Activated CD4-positive, alpha-beta T cell treated with anti-CD3 and anti-CD28 coated beads, Interleukin-2, Interleukin-4, amounts not matched to agents 100 ng/mL and 50 ng/mL, durations not matched to agents 16 hours and 8 hours (primary cell): ENCODE results near the gene STMN3.

ENCODE experiments used
- DNase-seq: peaks from one replicate; pipeline ENCODE4 v3.0.0-alpha.2; 2020; ENCODE audit warnings: low spot score

Gene STMN3

GRCh38 chr20:63692436-63693082 is 39.3 kb upstream of the STMN3 start:
- DNase-seq = no peak

GRCh38 chr20:63691711-63692435 is 38.6 kb upstream of the STMN3 start:
- no peak for DNase-seq

GRCh38 chr20:63690898-63691710 is 37.9 kb upstream of the STMN3 start:
- DNase-seq = no peak

DNA sequence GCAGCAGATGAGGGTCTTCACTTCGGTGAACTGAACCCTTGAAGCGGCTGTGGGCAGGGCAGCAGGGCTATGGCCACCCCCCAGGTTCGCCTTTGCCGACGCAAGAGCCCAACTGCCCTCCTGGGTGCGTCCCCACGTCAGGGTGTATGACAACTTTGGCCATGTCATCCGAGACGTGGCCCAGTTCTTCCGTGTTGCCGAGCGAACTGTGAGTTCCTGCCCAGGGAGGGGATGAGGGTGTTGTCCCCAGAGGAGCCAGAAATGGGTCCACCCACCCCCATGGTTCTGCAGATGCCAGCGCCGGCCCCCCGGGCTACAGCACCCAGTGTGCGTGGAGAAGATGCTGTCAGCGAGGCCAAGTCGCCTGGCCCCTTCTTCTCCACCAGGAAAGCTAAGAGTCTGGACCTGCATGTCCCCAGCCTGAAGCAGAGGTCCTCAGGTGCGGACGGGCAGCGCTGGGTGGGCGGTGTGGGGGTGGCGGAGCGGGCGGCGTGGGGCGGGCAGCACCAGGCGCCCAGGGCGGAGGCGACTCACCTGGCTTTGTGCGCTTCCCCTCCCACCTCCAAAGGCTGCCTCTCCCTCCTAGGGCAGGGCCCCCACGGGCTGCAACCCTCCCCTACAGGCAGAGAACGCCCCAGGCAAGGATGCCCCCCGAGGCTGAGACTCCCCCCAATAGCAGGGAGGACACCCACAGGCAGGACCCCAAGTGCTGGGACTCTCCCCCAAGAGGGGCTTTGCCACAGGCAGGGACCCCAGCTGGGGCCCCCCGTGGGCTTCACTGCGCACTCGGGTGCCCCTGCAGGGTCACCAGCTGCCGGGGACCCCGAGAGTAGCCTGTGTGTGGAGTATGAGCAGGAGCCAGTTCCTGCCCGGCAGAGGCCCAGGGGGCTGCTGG is 37.0 kb upstream of the STMN3 start:
- DNase-seq = no peak

GRCh38 chr20:63689046-63690002 is 36.1 kb upstream of the STMN3 start:
- DNase-seq = no peak

DNA sequence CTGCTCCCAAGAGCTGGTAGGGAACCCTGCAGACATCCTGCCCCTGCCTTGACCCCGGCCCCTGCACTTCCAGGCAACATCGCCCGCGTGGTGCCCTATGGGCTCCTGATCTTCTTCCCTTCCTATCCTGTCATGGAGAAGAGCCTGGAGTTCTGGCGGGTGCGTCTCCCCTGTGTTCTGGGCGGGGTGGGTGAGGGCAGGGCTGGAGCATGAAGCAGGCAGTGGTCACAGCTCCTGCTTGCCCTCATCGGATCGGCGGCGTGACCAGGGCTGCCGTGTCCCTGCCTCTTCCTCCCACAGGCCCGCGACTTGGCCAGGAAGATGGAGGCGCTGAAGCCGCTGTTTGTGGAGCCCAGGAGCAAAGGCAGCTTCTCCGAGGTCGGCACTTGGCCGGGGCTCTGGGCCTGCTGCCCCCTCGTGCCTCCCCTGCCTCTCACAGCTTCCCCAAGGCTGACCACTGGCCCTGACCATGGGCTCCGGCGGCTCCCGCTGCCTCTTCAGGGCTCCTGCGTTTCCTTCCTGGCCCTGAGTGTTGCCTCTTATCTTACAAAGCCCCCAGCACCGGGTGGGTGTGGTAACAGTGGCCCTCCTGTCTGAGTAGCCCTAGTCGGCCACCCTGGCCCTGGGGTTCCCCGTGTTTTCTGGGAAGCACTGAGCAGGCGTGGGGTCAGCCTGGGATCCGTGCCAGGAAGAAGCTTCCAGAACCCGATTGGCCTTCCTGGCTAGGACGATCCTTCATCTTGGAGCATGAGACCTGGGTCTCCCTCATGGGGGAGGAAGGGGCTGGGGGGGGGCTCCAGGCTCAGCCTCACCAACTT is 35.2 kb upstream of the STMN3 start:
- DNase-seq = no peak

DNA sequence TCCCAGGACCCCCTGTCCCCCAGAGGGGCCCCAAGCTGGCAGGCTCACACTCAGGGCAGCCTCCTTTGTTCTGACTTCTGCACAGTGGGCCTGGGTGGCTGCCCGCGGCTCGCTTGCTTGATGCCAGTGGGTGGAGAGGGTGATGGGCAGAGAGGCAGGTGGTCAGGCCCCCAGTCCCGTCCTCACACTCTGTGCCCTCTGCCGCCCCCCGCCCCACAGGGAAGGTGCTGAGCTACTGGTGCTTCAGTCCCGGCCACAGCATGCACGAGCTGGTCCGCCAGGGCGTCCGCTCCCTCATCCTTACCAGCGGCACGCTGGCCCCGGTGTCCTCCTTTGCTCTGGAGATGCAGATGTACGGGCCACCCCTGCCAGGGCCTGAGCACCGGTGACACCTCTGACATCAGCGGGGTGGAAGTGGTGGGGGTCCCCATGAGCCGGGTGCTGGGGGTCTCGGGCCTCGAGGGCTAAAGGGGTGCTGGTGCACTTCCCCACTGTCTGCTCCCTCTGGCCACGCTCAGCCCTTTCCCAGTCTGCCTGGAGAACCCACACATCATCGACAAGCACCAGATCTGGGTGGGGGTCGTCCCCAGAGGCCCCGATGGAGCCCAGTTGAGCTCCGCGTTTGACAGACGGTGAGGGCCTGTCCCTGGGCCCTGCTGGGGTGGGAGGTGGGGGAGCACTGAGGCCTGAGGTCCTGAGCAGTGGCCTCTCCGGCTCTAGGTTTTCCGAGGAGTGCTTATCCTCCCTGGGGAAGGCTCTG is 34.4 kb upstream of the STMN3 start:
- DNase-seq = no peak

- DNase-seq = no peak
Observed at GRCh38 chr20:63686492-63687321, 33.5 kb upstream of the STMN3 start.

- no peak for DNase-seq
Observed at GRCh38 chr20:63686094-63686491, 32.9 kb upstream of the STMN3 start.

DNA sequence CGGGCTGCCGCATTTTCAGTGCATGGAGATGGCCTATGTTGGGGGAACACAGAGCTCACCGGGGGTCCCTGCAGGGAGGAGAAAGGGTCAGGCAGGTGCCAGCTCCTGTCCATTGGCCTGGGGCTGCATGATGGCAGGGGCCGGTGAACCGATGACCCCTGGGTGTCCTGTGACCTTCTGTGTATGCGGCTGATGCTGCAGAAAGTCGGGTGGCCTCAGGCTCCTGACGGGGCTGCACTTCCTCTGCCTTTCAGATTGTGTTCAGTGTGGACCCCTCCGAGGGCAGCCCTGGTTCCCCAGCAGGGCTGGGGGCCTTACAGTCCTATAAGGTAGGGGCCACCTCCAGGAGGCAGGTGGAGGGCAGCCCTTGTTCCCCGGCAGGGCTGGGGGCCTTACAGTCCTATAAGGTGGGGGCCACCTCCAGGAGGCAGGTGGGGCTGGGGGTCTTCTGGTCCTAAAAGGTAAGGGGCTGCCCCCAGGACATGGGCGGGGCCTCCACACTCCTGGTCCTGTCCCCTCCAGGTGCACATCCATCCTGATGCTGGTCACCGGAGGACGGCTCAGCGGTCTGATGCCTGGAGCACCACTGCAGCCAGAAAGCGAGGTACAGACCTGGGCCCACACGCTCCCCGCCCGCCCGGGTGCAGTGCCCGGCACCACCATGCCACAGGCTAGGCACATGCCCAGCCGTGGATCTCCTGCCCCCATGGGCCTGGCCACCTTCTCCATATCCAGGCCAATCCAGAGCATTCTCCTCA is 32.2 kb upstream of the STMN3 start:
- no peak for DNase-seq

DNA sequence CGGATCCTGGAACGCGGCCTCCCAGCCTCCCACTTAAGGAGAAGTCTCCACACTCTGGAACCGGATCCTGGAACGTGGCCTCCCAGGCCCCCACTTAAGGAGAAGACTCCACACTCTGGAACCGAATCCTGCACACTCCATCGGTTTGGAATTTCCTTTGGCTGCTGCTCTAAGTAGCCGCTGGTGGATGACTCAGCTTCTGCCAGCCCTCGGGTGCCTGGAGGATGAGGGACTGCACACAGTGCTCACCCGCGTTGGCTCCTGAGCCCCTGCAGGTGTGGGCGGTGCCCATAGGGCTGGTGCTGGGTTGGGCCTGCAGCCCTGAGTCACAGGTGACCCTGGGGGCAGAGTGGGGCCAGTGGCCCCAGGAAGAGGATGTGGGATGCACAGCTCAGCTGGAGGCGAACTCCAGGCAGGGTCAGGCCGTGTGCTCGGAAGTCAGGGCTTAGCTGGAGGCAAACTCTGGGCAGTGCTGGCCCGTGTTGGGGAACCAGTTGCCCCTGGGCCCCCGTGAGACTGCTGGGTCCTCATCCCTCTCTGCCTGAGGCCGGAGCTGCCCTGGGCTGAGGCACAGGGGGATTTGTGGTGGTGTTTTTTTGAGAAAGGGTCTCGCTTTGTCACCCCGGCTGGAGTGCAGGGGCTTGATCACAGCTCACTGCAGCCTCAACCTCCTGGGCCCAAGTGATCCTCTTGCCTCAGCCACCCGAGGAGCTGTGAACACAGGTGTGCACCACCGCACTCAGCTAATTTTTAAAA is 29.3 kb upstream of the STMN3 start:
- no peak for DNase-seq

DNA sequence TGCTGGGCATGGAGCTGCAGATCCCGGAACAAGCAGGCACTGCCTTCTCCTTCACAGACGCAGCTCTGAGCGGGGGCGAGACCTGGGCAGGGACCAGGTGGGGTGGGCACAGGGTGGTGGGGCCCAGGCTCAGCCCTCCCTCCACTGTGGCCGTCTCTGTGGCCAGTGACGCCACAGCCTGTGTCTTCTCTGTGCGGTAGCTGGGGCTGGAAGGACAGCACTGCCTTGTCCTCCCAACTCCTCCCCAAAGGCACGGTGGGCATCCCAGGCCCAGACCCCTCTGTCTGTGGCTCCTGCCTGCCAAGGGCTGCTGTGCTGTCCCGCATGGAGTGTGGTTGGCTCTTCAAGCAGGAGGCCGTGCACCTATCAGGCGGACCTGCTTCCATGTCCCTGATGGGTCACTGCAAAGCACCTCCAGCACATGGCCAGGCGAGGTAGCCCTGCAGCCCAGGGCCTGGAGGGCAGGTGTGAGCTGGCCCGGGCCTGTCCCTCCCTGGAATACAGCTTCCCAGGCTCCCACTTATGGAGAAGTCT is 28.5 kb upstream of the STMN3 start:
- no peak for DNase-seq

DNA sequence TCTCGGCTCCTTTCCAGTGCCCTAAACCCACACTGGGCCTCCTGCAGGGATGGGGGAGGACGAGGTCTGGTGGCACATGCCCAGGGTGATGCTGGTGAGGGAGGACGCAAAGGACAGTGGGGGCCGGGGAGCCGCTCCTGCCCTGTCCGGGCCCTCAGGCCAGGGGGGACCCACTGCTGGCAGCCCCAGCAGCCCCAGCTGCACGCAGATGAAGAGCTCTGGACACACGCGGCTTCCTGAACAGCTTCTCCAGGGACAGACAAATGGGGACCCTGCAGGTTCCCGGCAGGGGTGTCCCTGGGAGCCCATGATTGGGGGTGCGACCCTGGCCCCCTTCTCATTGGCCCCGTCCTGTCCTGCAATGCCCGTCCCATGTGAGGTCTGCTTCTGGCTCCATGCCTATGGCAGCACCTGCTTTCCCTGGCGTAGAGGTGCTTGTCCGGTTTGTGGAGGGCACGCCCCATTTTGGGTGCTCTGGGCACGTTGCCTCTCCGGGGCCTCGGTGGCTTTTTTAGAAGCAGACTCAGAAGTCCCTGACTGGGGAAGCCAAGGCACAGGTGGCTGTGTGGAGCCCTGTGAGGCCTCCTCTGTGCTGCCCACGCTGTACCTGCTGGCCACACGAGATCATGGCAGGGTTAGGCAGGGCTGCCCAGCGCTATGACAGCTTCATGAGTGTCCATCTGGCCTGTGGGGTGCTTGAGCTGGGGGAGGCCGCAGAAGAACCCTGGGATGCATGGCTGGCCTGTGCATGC is 27.8 kb upstream of the STMN3 start:
- no peak for DNase-seq

GRCh38 chr20:63680427-63680826 is 27.2 kb upstream of the STMN3 start:
- no peak for DNase-seq

- no peak for DNase-seq
Observed at GRCh38 chr20:63679799-63680305, 26.6 kb upstream of the STMN3 start.
